Gastrocnemius medialis (tissue), 4 donors: ENCODE data around the gene BORA.

Experiments used
- POLR2A ChIP-seq, 2 donors: fragments of 450-650 bp; IDR thresholded peaks; one replicate each; pipeline ENCODE4 v1.6.1; 2017; ENCODE audit warnings: antibody characterized with exemption in 2 of 2, mild to moderate bottlenecking in 2 of 2, moderate library complexity in 2 of 2
- TF ChIP-seq, protein P1 (sequence below), 5 experiments: fragments of 450-650 bp in 3 of 5; fragments of 200-600 bp in 2 of 5; sonication (generic) in 2 of 5; IDR thresholded peaks in 4 of 5; conservative IDR thresholded peaks in 1 of 5; 1 replicate in 4 of 5; 2 replicates in 1 of 5; pipeline ENCODE4 v1.5.1; 2016 to 2019; ENCODE audit warnings: antibody characterized with exemption in 5 of 5, mild to moderate bottlenecking in 3 of 5, moderate library complexity in 3 of 5

DNA sequence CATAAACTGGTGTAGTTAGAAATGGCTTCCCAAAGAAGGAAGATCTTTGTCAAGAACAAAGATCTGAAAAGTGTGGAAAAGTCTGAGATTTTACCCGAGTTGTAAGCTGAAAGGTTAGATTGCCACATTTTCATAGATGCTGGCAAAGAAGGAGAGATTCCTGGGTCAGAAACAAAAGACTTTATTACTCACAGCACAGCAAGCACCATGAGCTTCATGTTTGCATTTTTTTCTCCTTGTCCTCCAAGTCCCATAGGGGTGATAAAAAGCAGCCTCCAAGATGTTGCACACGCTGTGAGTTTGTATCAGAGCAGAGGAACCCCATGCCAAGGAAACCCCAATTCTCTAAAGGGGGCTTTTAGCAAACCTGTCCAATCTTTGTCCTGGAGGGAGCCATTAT lies 29.6 kb upstream of the BORA start:
- TF ChIP-seq, protein P1, sequence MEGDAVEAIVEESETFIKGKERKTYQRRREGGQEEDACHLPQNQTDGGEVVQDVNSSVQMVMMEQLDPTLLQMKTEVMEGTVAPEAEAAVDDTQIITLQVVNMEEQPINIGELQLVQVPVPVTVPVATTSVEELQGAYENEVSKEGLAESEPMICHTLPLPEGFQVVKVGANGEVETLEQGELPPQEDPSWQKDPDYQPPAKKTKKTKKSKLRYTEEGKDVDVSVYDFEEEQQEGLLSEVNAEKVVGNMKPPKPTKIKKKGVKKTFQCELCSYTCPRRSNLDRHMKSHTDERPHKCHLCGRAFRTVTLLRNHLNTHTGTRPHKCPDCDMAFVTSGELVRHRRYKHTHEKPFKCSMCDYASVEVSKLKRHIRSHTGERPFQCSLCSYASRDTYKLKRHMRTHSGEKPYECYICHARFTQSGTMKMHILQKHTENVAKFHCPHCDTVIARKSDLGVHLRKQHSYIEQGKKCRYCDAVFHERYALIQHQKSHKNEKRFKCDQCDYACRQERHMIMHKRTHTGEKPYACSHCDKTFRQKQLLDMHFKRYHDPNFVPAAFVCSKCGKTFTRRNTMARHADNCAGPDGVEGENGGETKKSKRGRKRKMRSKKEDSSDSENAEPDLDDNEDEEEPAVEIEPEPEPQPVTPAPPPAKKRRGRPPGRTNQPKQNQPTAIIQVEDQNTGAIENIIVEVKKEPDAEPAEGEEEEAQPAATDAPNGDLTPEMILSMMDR (IDR thresholded peaks at IDR 0.05 in 4 of 5, conservative IDR thresholded peaks at IDR 0.05 in 1 of 5) = no peak
- TF ChIP-seq POLR2A (IDR thresholded peaks at IDR 0.05) = no peak
